ENCODE results near the gene PASK.

DNA sequence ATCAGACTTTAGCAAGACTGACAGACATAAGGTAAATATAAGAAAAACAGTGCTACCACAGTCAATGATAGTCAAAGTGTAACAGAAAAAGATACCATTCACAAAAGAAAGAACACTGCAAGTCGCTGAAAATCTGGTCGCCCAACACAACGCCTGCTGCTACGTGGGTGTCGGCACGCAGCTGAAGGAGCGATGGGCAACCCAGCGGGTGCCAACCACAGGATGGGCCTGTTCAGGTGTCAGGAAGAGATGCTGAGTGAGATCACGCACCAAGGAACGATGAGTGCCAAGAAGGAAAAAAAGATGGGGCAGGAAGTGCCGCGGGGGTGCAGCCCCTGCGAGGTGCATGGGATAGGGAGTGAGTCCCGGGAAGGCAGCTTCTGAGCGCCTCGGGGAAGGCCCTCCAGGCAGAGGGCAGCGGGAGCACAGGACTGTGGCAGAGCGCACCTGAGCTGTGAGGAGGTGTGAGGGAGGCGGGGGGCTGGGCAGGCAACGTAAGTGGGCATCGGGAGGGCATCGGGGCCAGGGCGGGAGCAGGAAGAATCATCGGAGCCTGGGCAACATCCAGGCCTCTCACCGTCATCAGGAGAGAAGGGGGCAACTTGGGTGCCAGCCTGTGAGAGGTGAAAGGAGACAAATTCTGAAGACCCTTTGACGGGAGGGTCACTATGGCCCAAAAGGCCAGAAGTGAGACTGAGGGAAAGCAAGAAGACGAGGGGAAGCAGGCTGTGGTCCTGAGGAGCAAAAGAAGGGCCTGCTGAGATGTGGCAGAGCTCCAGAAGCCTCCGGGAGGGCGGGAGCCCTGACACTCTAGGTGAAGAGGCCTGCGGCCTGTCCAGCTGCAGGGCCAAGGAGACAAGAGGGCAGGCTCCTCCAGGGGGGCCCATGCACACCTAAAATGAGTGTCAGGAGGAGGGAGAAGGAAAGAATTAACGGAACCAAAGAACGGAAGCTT is 32.4 kb downstream of the PASK start:
- TF ChIP-seq, protein P1, sequence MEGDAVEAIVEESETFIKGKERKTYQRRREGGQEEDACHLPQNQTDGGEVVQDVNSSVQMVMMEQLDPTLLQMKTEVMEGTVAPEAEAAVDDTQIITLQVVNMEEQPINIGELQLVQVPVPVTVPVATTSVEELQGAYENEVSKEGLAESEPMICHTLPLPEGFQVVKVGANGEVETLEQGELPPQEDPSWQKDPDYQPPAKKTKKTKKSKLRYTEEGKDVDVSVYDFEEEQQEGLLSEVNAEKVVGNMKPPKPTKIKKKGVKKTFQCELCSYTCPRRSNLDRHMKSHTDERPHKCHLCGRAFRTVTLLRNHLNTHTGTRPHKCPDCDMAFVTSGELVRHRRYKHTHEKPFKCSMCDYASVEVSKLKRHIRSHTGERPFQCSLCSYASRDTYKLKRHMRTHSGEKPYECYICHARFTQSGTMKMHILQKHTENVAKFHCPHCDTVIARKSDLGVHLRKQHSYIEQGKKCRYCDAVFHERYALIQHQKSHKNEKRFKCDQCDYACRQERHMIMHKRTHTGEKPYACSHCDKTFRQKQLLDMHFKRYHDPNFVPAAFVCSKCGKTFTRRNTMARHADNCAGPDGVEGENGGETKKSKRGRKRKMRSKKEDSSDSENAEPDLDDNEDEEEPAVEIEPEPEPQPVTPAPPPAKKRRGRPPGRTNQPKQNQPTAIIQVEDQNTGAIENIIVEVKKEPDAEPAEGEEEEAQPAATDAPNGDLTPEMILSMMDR (IDR thresholded peaks at IDR 0.05): no peak
- no peak for TF ChIP-seq POLR2A (IDR thresholded peaks at IDR 0.05)
